Kidney (tissue), 14 donors: ENCODE data around the gene SMAGP. TPM values are rescaled to one million over a fixed set of nuclear protein-coding genes. Genes with fewer than 3 reads are reported as not detected.

Experiments
- DNase-seq, 5 donors: peaks; one replicate each; pipeline ENCODE4 v3.0.0-alpha.2; 2013 to 2020
- FAIRE-seq: peaks from 2 replicates; lab custom pipeline; 2012; peaks lifted over from hg19 to GRCh38; lab: Jason Lieb, UNC
- H3K27ac ChIP-seq, 2 donors: one replicate each; pipeline ENCODE4 v1.7.0; 2013; ENCODE audit warnings: low read depth in 2 of 2, low read length in 2 of 2, inconsistent platforms in 1 of 2
- H3K27me3 ChIP-seq: one replicate; pipeline ENCODE4 v1.7.1; 2013; ENCODE audit warnings: low read length, inconsistent platforms; ENCODE audit not compliant: control insufficient read depth, insufficient read depth
- H3K36me3 ChIP-seq, 3 donors: one replicate each; pipeline versions ENCODE4 v1.7.0 to v1.7.1; 2013; ENCODE audit warnings: low read length in 3 of 3, control low read depth in 1 of 3, inconsistent platforms in 1 of 3; ENCODE audit not compliant: insufficient read depth in 3 of 3, control insufficient read depth in 2 of 3
- H3K4me1 ChIP-seq, 3 donors: one replicate each; pipeline versions ENCODE4 v1.7.0 to v1.7.1; 2013; ENCODE audit warnings: low read length in 3 of 3, inconsistent platforms in 1 of 3, low read depth in 1 of 3; ENCODE audit not compliant: control insufficient read depth in 2 of 3, insufficient read depth in 2 of 3
- H3K4me3 ChIP-seq, 3 donors: one replicate each; pipeline versions ENCODE4 v1.7.0 to v1.8.1; 2013; ENCODE audit warnings: low read length in 3 of 3, control low read depth in 1 of 3, inconsistent platforms in 1 of 3
- H3K9ac ChIP-seq, 3 donors: one replicate each; pipeline versions ENCODE4 v1.7.0 to v1.7.1; 2013; ENCODE audit warnings: low read length in 3 of 3, control low read depth in 1 of 3, inconsistent platforms in 1 of 3
- H3K9me3 ChIP-seq, 3 donors: one replicate each; pipeline versions ENCODE4 v1.7.0 to v1.7.1; 2013; ENCODE audit warnings: low read length in 3 of 3, control low read depth in 1 of 3, inconsistent platforms in 1 of 3; ENCODE audit not compliant: control insufficient read depth in 2 of 3, insufficient read depth in 1 of 3
- CTCF ChIP-seq: IDR thresholded peaks from 3 replicates; pipeline ENCODE4 v1.5.1; 2012; ENCODE audit warnings: mild to moderate bottlenecking, moderate library complexity, borderline replicate concordance; ENCODE audit not compliant: insufficient read depth; ENCODE audit errors: extremely low read depth
- intact Hi-C: fragments of 100-400 bp; cut with DNase I; formaldehyde crosslinking; loops from one replicate; pipeline ENCODE4 v1.11.1; 2022
- polyA plus RNA-seq: library from polyadenylated mRNA; stranded (reverse); fragments of 350-450 nt; fragmentation: Illumina TruSeq; extraction: RNeasy Lipid Tissue Mini Kit (QIAGEN cat#74804); gene quantifications from one replicate; pipeline ENCODE4 v1.2.3, GENCODE V29; 2014; ENCODE audit warnings: low read depth, low replicate concordance; ENCODE audit not compliant: insufficient read depth
- total RNA-seq: library from RNA; stranded (reverse); fragmentation: NEBNext Ultra II Directional; extraction: Animal tissue kit (Norgen Biotek cat#: 25700); gene quantifications from one replicate; pipeline ENCODE4 v1.2.1, GENCODE V29; 2021
- donor health status: control.
- donor health status: control.
- donor health status: control.
- donor health status: control.
- donor health status: control.
- donor health status: DM: yes; HTN: yes; CAD: no.
- donor health status: Normal renal cell carcinoma (clear cell type).

Gene SMAGP
- total and polyA plus RNA-seq, 2 donors from 2014 or later: 22.8 to 28.5 TPM

- H3K9ac ChIP-seq: peak overlapping the region in 1 of 3 donors; percentile 93
- H3K9me3 ChIP-seq: no peaks in the 10 kb centered on the region
- no peaks in the 10 kb centered on the region for H3K27me3 ChIP-seq
- FAIRE-seq (no peak), DNase-seq (peak in 1 of 5 donors; percentile 16)
- no peak for TF ChIP-seq CTCF
- intact Hi-C loops: no loop called here
- peak overlapping the region in 1 of 2 donors; percentile 95 for H3K27ac ChIP-seq
- H3K4me1 ChIP-seq: peaks cover 2 to 18% (median 11%) of the 10 kb centered on the region in 3 donors
- no peaks in the 10 kb centered on the region for H3K36me3 ChIP-seq
- peak overlapping the region in 2 of 3 donors; percentile 3 to 86 for H3K4me3 ChIP-seq
Measured at GRCh38 chr12:51219322-51219721, 50.9 kb downstream of the SMAGP start.

- Histone ChIP-seq H3K36me3 (no peaks in the 10 kb centered on the region), H3K9me3 (no peaks in the 10 kb centered on the region), H3K27ac (peak overlapping the region; percentile 91 to 95), H3K9ac (peak overlapping the region; percentile 73 to 96 (median 93)), H3K27me3 (no peaks in the 10 kb centered on the region), H3K4me3 (peak overlapping the region; percentile 73 to 89 (median 86)), H3K4me1 (peaks cover 2 to 18% (median 11%) of the 10 kb centered on the region in 3 donors)
- FAIRE-seq: no peak
- no peak for TF ChIP-seq CTCF
- intact Hi-C loops: no loop called here
- DNase-seq: peak in 4 of 5 donors; percentile 33 to 71 (median 48)
Measured at GRCh38 chr12:51218607-51219161, 51.5 kb downstream of the SMAGP start.

- H3K36me3 ChIP-seq: no peaks in the 10 kb centered on the region
- FAIRE-seq (no peak), DNase-seq (peak; percentile 87 to 96 (median 91))
- H3K27me3 ChIP-seq: no peaks in the 10 kb centered on the region
- intact Hi-C loops: no loop called here
- no peaks in the 10 kb centered on the region for H3K9me3 ChIP-seq
- TF ChIP-seq CTCF: peak; percentile 61
- H3K27ac ChIP-seq: peak within 1 kb of the TSS; percentile 91 to 95
- peaks cover 2 to 18% (median 11%) of the 10 kb centered on the region in 3 donors for H3K4me1 ChIP-seq
- H3K4me3 ChIP-seq: peak within 1 kb of the TSS; percentile 73 to 89 (median 86)
- peak within 1 kb of the TSS; percentile 73 to 96 (median 93) for H3K9ac ChIP-seq
Measured at GRCh38 chr12:51217968-51218606, 52.1 kb downstream of the SMAGP start, which contains the start of gene POU6F1. TSS of gene POU6F1 (minus strand) at chr12:51218062. CDS start at chr12:51206836, 11,226 bp downstream.
